Measurements from ENCODE around the gene CCDC149. TPM values are rescaled to one million over a fixed set of nuclear protein-coding genes. Genes with fewer than 3 reads are reported as not detected.

CCDC149 gene
- total and polyA plus RNA-seq, 2 donors (not counting 3 experiments of a cell fraction or from before 2014, with no cell fraction given): 7.8 to 11.3 TPM

DNA sequence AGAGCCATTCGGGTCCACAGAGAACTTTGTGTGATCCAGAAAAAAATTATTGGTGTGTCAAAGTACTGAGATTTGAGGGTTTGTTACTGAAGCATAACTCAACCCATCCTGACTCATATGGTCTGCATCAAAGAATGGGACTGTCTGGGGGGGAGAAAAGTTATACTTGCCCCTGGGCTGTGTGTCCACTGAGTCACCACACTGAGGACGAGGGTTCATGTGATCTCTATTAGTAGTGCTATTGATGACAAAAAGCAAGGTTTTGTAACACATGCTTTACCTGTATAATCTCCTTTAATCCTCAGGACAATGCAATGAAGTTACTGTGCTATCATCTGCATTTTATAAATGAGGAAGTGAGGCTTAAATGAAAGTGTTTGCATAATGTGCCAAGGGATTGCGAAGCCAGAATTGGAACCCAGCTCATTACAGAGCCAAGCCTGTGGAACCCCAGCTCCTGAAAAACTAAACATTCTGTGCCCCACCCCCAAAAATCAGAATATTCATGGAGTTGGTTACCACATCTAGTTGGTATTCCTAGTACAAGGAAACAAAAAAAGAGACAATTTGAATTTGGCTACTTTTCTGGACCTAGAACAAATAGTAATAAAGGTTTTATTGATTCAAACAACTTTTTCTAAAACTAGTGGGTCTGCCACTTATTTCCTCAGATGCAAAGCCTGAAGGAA lies 31.2 kb downstream of the CCDC149 start:
- intact Hi-C loops (cut with micrococcal nuclease) (no loop called here), dilution Hi-C loops (cut with MboI; ENCODE audit: extremely low pct_ligation_motif_present, low sequenced_read_pairs) (no loop called here)
- Histone ChIP-seq H3K79me2 (ENCODE audit: control insufficient read depth, insufficient read depth, low read length) (no peaks in the 10 kb centered on the region), H3K27ac (ENCODE audit: insufficient read depth, low read depth, low read length) (no peak overlapping the region), H3K4me3 (replicated peaks in 1 of 3; ENCODE audit: insufficient read depth in 1 of 3, low read depth in 1 of 3, low read length in 3 of 3) (no peak overlapping the region), H3K36me3 (ENCODE audit: control insufficient read depth in 2 of 2, extremely low read depth in 1 of 2, insufficient read depth in 2 of 2, low read length in 2 of 2) (no peaks in the 10 kb centered on the region), H3K9me1 (replicated peaks; ENCODE audit: control insufficient read depth, extremely low read depth, insufficient read depth, low read length) (no peaks in the 10 kb centered on the region), H3K9ac (replicated peaks; ENCODE audit: extremely low read depth, insufficient read depth, low read length) (no peak overlapping the region), H3K27me3 (ENCODE audit: control insufficient read depth in 2 of 2, insufficient read depth in 2 of 2, low read length in 2 of 2) (no peaks in the 10 kb centered on the region), H3K4me2 (ENCODE audit: insufficient read depth, low read length) (no peak overlapping the region), H2AFZ (ENCODE audit: low read depth, low read length) (no peak overlapping the region), H4K20me1 (replicated peaks; ENCODE audit: control insufficient read depth, extremely low read depth, insufficient read depth, low read length) (no peaks in the 10 kb centered on the region), H3K4me1 (ENCODE audit: control insufficient read depth, extremely low read depth, insufficient read depth, low read length) (no peaks in the 10 kb centered on the region), H3K9me3 (replicated peaks; ENCODE audit: control insufficient read depth, insufficient read depth, low read length) (no peaks in the 10 kb centered on the region)
- TF ChIP-seq MYC (IDR thresholded peaks at IDR 0.05; ENCODE audit: low read depth, low read length) (no peak), FOS (IDR thresholded peaks at IDR 0.05; ENCODE audit: borderline replicate concordance, insufficient read depth, low read length) (no peak), JUN (IDR thresholded peaks at IDR 0.05; ENCODE audit: borderline replicate concordance, insufficient read depth, insufficient read length, low read depth) (no peak), EZH2 (IDR thresholded peaks at IDR 0.05; ENCODE audit: borderline replicate concordance, low read depth, low read length, severe bottlenecking) (no peak), GATA2 (IDR thresholded peaks at IDR 0.05; ENCODE audit: insufficient read depth, insufficient read length, low read depth, low read length) (no peak), POLR2AphosphoS5 (IDR thresholded peaks at IDR 0.05; ENCODE audit: insufficient read depth, low read depth, low read length) (no peak)
- TF ChIP-seq, protein P1, sequence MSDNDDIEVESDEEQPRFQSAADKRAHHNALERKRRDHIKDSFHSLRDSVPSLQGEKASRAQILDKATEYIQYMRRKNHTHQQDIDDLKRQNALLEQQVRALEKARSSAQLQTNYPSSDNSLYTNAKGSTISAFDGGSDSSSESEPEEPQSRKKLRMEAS (IDR thresholded peaks at IDR 0.05; ENCODE audit: insufficient read depth, insufficient read length): no peak
- TF ChIP-seq, protein P2, sequence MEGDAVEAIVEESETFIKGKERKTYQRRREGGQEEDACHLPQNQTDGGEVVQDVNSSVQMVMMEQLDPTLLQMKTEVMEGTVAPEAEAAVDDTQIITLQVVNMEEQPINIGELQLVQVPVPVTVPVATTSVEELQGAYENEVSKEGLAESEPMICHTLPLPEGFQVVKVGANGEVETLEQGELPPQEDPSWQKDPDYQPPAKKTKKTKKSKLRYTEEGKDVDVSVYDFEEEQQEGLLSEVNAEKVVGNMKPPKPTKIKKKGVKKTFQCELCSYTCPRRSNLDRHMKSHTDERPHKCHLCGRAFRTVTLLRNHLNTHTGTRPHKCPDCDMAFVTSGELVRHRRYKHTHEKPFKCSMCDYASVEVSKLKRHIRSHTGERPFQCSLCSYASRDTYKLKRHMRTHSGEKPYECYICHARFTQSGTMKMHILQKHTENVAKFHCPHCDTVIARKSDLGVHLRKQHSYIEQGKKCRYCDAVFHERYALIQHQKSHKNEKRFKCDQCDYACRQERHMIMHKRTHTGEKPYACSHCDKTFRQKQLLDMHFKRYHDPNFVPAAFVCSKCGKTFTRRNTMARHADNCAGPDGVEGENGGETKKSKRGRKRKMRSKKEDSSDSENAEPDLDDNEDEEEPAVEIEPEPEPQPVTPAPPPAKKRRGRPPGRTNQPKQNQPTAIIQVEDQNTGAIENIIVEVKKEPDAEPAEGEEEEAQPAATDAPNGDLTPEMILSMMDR (IDR thresholded peaks at IDR 0.05; ENCODE audit: extremely low read depth in 1 of 2, insufficient read depth in 1 of 2, low read depth in 1 of 2, low read length in 2 of 2): no peak
- DNase-seq (ENCODE audit: low read depth, low spot score): no peak
- FAIRE-seq: no peak
- CTCF ChIA-PET: interaction anchor here (1.4 to 3.5 kb wide), 2 partner anchors 15 to 98 kb away, joined by 5 to 9 read pairs; no protein-coding TSS in a partner anchor
- BruUV-seq (replicated peaks): no TSS peak
- POLR2A ChIA-PET: no interaction called here

All from endothelial cell of umbilical vein (primary cell).